ENCODE measurements around the gene HPSE2.

DNA sequence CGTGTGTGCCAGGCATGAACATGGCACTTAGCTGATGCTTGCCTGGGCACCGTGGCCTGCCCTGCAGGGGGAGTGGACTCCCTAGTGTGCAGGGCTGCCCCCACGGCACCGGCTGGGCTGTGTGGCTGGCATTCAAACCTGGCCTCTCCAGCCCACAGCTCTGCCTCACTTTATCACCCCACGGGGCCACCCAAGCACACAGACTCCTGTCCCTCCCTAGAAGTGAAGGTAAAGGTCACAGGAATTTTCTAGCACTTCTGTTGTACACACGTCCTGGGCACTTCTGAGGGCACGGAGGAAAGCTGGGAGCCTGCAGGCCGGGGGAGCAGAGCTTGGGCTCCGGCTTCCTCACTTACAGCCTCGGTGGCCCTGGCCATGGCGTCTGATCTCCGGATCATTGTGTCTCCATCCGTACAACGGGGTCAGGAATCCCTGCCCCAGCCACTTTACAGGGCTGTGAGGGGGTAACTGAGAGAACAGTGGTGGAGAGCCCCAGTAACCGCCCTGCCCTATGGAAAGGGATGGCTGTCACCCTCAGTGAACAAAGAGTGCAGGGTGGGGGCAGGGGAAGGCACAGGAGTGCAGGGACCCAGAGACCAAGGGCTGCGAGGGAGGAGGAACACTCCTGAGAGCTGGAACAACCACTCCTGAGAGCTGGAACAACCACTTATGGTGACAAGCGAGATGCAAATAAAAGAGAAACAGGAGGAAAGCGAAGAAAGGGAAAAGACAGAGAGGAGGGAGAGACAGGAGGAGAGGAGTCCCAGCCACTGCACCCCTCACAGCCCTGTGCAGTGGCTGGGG lies 816.8 kb downstream of the HPSE2 start:
- TF ChIP-seq, protein P1, sequence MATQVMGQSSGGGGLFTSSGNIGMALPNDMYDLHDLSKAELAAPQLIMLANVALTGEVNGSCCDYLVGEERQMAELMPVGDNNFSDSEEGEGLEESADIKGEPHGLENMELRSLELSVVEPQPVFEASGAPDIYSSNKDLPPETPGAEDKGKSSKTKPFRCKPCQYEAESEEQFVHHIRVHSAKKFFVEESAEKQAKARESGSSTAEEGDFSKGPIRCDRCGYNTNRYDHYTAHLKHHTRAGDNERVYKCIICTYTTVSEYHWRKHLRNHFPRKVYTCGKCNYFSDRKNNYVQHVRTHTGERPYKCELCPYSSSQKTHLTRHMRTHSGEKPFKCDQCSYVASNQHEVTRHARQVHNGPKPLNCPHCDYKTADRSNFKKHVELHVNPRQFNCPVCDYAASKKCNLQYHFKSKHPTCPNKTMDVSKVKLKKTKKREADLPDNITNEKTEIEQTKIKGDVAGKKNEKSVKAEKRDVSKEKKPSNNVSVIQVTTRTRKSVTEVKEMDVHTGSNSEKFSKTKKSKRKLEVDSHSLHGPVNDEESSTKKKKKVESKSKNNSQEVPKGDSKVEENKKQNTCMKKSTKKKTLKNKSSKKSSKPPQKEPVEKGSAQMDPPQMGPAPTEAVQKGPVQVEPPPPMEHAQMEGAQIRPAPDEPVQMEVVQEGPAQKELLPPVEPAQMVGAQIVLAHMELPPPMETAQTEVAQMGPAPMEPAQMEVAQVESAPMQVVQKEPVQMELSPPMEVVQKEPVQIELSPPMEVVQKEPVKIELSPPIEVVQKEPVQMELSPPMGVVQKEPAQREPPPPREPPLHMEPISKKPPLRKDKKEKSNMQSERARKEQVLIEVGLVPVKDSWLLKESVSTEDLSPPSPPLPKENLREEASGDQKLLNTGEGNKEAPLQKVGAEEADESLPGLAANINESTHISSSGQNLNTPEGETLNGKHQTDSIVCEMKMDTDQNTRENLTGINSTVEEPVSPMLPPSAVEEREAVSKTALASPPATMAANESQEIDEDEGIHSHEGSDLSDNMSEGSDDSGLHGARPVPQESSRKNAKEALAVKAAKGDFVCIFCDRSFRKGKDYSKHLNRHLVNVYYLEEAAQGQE (IDR thresholded peaks at IDR 0.05) = no peak
- TF ChIP-seq, protein P2, sequence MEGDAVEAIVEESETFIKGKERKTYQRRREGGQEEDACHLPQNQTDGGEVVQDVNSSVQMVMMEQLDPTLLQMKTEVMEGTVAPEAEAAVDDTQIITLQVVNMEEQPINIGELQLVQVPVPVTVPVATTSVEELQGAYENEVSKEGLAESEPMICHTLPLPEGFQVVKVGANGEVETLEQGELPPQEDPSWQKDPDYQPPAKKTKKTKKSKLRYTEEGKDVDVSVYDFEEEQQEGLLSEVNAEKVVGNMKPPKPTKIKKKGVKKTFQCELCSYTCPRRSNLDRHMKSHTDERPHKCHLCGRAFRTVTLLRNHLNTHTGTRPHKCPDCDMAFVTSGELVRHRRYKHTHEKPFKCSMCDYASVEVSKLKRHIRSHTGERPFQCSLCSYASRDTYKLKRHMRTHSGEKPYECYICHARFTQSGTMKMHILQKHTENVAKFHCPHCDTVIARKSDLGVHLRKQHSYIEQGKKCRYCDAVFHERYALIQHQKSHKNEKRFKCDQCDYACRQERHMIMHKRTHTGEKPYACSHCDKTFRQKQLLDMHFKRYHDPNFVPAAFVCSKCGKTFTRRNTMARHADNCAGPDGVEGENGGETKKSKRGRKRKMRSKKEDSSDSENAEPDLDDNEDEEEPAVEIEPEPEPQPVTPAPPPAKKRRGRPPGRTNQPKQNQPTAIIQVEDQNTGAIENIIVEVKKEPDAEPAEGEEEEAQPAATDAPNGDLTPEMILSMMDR (IDR thresholded peaks at IDR 0.05) = no peak
- TF ChIP-seq RCOR1 (IDR thresholded peaks at IDR 0.05; ENCODE audit: low read depth, low read length) (no peak), RFX5 (IDR thresholded peaks at IDR 0.05) (no peak)
- TF ChIP-seq, protein P3, sequence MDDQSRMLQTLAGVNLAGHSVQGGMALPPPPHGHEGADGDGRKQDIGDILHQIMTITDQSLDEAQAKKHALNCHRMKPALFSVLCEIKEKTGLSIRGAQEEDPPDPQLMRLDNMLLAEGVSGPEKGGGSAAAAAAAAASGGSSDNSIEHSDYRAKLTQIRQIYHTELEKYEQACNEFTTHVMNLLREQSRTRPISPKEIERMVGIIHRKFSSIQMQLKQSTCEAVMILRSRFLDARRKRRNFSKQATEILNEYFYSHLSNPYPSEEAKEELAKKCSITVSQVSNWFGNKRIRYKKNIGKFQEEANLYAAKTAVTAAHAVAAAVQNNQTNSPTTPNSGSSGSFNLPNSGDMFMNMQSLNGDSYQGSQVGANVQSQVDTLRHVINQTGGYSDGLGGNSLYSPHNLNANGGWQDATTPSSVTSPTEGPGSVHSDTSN (IDR thresholded peaks at IDR 0.05) = no peak

Measured in A549 (cell line).